T follicular helper cell (primary cell): ENCODE data around the gene OR6C75.
"Not testable (repeated sequence)": the region's sequence is repeated elsewhere in the genome, so short reads cannot be mapped to it uniquely, and the experiment has no call there.

Experiments used
- DNase-seq: peaks from one replicate; pipeline ENCODE4 v3.0.0-alpha.2; 2020; ENCODE audit warnings: low read depth
- total RNA-seq, 2 experiments: gene quantifications; one replicate each; lab custom pipeline; 2026; lab: John Stamatoyannopoulos, UW

The OR6C75 gene
- total RNA-seq = 0 reads per million in 2 experiments

DNA sequence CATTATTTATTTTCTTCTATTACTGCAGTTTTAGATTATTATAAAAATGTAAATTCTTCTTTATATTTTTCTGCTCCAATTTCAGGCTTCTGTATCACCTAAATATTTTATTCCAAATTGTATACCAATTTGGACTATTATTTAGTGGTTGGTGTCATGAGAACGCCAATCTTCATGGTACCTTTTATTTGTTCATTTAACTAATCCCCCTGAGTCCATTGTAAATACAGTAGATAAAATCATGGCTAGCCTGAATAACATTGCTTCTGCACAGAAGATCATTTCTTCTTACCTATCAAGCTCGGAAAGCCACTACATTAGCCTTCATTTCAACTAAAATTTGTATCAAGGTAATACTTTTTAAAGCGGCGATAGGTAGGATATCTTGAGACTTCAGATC, at the start of gene OR6C75:
OR6C75 (plus strand) TSS at position 301 of the 400 bp plus-strand sequence. CDS start 2,136 bp downstream, outside the sequence.
- no peak for DNase-seq

- DNase-seq = no peak
These were observed 48.7 kb upstream of the OR6C75 start, which contains the start of gene OR6C1 for GRCh38 chr12:55314043-55314442. TSS of gene OR6C1 (plus strand) at chr12:55314343. CDS start at chr12:55320600, 6,257 bp downstream.

DNA sequence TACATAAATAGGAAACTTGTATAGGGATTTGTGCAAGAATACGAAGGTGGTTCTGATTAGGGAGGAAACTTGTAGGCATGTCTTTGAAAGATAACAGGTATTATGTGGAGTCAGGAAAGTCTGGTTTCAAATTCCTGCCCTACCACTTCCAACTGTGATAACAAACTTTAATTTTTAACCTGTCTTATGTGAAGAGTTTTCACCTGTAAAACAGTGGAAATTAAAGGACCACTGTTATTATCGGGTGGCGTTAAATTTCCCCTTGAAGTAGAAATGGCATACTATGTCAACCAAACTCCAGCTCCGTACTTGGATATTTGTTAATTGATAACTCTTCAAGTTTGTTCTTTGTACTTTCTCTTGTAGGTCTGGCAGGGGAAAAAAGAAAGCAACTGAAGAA, 42.6 kb upstream of the OR6C75 start:
- DNase-seq = no peak

GRCh38 chr12:55325801-55326200, 37.0 kb upstream of the OR6C75 start:
- DNase-seq = not testable (repeated sequence)

GRCh38 chr12:55330446-55330845, 32.3 kb upstream of the OR6C75 start, which contains the start of gene OR6C3:
TSS of gene OR6C3 (plus strand) at chr12:55330746. CDS start at chr12:55331701, 955 bp downstream.
- DNase-seq = no peak

DNA sequence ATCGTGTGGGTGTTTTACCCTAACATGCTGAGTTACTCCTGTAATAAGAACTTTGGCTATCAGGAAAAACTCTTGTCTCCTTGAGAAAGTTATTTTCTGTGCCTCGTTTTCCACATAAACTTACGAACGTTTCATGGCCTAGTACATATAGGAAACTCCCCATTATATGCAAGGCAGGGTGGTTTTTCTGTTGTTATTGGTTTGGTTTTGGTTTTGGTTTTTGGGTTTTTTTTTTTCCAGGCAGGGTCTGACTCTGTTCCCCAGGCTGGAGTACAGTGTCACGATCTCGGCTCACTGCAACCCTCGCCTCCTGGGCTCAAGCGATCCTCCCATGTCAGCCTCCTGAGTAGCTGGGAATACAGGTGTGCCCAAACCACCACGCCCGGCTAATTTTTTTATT, 26.8 kb upstream of the OR6C75 start:
- DNase-seq = no peak

DNA sequence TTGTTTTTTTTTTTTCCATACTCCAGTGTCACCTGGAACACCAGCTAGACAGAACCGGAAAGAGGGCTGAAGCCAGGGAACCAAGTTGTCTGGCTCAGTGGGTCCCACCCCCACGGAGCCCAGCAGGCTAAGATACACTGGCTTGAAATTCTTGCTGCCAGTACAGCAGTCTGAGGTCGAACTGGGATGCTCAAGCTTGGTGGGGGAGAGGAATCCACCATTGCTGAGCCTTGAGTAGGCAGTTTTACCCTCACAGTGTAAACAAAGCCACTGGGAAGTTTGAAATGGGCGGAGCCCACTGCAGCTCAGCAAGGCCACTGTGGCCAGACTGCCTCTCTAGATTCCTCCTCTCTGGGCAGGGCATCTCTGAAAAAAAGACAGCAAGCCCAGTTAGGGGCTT, 7.4 kb upstream of the OR6C75 start:
- DNase-seq = not testable (repeated sequence)

- DNase-seq = no peak
These were observed 2.3 kb downstream of the OR6C75 start for GRCh38 chr12:55365086-55365485.

- no peak for DNase-seq
These were observed 9.7 kb downstream of the OR6C75 start for GRCh38 chr12:55372521-55372920.

- DNase-seq = no peak
These were observed 23.1 kb downstream of the OR6C75 start for GRCh38 chr12:55385891-55386290.

- DNase-seq = no peak
These were observed 29.4 kb downstream of the OR6C75 start for GRCh38 chr12:55392032-55392795.

DNA sequence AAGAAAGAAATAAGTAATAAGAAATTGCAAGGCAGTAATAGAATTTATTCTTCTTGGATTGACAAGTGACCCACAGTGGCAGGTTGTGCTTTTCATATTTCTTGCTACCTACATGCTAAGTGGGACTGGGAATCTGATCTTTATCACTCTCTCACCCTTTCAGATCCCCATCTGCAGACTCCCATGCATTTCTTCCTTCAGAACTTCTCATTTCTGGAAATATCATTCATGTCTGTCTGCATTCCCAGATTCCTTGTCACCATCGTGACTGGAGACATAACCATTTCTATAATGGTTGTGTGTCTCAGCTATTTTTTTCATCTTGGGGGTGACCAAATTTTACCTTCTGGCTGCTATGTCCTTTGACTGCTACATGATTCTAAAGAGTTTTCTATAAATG, 33.6 kb downstream of the OR6C75 start:
- no peak for DNase-seq

GRCh38 chr12:55400229-55400628, 37.5 kb downstream of the OR6C75 start, which contains the start of gene OR6C65:
TSS of gene OR6C65 (plus strand) at chr12:55400529. CDS start at chr12:55400529, 0 bp downstream.
- DNase-seq = no peak

DNA sequence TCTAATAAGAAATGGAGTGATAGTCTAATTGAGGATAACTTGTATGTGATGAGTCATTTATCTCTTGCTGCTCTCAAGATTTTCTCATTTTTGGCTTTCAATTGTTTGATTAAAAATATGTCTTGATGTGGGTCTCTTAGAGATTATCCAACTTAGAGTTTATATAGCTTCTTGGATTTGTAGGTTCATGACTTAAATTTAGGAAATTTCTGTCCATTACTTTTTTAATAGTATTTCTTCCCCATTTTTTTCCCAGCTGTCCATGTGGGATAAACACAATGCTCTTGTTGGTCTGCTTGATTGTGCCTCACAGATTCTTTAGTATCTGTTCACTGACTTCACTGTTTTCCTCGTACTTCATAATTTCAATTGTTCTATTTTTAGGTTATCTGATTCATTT, 45.1 kb downstream of the OR6C75 start:
- DNase-seq = no peak

DNA sequence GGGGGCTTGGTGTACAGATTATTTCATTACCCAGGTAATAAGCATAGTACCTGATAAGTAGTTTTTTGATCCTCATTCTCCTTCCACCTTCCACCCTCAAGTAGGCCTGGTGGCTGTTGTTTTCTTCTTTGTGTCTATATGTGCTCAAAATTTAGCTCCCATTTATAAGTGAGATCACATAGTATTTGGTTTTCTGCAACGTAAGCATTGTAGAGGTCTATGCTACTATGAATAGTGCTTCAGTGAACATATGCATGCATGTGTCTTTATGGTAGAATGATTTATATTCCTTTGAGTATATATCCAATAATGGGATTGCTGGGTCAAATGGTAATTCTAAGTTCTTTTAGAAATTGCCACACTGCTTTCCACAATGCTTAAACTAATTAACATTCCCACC, 46.4 kb downstream of the OR6C75 start:
- DNase-seq = not testable (repeated sequence)

GRCh38 chr12:55412138-55412537, 49.4 kb downstream of the OR6C75 start:
- not testable (repeated sequence) for DNase-seq

DNA sequence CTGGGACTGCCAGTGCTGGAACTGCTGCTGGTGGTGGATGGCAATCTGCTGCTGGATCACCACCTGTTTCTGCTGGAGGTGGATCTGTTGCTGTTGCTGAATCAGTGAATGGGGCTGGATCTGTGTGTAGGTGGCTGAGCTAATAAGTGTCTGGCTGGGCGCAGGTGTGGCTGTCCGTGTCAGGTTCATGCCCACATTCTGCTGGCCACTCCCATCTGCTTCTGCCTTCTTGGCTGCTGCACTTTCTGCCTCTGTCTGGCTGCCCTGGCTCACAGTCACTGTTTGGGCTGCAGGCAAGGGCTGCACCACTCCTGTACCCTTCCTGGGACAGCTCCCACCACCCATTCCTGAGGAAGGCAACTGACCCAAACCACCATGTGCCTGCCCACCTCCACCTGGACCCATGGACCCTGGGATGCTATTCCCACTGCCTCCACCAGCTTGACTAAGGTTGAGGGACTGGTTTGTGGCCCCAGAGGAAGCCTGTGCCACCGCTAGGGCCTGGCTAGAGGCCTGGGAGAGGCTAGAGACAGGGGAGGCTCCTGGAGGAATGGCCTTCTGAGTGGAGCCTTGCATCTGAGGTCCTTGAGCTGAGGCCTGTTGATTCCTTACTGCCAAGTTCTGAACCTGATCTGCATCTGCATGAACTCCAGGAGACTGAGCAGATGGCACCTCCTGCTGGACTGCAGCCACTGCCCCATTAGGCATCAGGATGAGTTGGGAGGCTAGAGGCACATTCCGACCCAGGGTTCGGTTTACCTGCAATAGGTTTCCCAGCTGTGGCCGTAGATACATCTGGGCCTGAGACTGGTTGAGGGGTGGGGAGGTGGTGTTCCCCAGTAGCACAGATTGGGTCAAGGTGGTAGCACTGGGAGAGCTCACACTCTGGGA, 51.0 kb downstream of the OR6C75 start:
- DNase-seq = not testable (repeated sequence)

- DNase-seq = not testable (repeated sequence)
These were observed 51.6 kb downstream of the OR6C75 start for GRCh38 chr12:55414396-55414823.

GRCh38 chr12:55414889-55415288, 52.1 kb downstream of the OR6C75 start:
- not testable (repeated sequence) for DNase-seq

GRCh38 chr12:55416961-55417360, 54.2 kb downstream of the OR6C75 start:
- no peak for DNase-seq
